ENCODE data around the gene ZNF451.

DNA sequence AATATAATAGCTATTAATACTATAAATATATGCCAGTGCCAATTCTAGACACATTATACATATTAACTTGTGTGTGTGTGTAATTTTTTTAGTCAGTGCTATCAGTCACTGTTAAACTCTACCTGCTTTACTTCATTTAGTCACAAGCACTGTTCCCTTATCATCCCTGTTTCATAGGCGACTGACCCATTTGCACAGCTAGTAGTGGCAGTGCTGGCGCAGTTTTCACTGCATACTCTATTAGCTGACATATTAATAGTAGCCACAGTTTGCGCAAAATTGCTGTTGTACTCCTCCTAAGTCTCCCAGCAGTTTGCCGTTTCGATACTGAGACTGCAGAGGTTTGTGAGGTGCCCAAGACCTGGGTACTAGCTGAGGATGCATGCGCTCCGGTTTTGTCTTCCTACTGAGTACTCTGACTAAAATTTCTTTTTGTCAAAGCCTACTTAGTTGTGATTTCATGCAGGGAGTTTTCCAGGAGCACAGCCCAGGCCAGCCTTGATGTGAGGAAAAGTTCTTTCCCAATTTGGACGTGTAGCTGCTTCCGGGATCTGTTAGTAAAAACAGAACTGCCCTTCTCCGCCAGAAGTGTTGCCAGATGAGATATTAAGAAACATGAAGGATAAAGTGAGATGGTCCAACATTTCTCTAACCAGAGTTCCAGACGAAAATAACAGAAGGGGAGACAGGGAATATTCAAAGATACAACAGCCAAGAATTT is 87.7 kb downstream of the ZNF451 start:
- no peak for TF ChIP-seq EZH2phosphoT487 (IDR thresholded peaks at IDR 0.05; ENCODE audit: insufficient read depth, low read depth)
- no peak for TF ChIP-seq EZH2 (IDR thresholded peaks at IDR 0.05; ENCODE audit: insufficient read depth, poor library complexity, severe bottlenecking)
